ENCODE results near the gene TMC3. TPM values are rescaled to one million over a fixed set of nuclear protein-coding genes. Genes with fewer than 3 reads are reported as not detected.
A peak's percentile ranks its signal among the peaks of the same experiment; 100 is the strongest.

Gene TMC3
- total and polyA plus RNA-seq, 10 of the 15 experiments (the other 5 are each of a cell fraction or from before 2014, with no cell fraction given): 0.03 to 0.04 (median 0.04) TPM; not detected in 7

DNA sequence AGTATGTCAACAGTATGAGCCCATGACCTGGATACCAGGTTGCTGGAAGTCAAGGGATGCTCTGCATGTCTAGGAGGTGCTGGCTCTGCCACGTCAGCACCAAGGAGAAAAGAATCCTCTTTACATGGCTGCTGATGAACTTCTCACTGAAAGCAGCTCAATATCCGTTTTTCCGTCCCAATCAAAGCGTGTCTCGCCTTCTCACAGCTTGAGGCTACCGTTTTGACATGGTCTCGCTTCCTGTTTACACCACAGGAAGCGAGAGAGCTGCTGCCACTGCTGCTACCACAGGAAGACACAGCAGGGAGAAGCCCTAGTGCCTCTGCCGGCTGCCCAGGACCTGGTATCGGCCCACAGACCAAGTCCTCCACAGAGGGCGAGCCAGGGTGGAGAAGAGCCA lies 77.3 kb downstream of the TMC3 start (continued):
- TF ChIP-seq, protein P1, sequence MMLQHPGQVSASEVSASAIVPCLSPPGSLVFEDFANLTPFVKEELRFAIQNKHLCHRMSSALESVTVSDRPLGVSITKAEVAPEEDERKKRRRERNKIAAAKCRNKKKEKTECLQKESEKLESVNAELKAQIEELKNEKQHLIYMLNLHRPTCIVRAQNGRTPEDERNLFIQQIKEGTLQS (IDR thresholded peaks at IDR 0.05; ENCODE audit: borderline replicate concordance, extremely low read depth, low read depth, low read length): no peak
- no peak for TF ChIP-seq RELA (IDR thresholded peaks at IDR 0.05; ENCODE audit: borderline replicate concordance, partially characterized antibody)
- TF ChIP-seq CREB1 (IDR thresholded peaks at IDR 0.05; ENCODE audit: low read depth): no peak
- TF ChIP-seq ZBED1 (IDR thresholded peaks at IDR 0.05; ENCODE audit: borderline replicate concordance): peak; percentile 91; the same call in 1 of the 2 replicates
- TF ChIP-seq FOXK2 (IDR thresholded peaks at IDR 0.05): no peak; the same call in 1 of the 2 replicates
- TF ChIP-seq, protein P2, sequence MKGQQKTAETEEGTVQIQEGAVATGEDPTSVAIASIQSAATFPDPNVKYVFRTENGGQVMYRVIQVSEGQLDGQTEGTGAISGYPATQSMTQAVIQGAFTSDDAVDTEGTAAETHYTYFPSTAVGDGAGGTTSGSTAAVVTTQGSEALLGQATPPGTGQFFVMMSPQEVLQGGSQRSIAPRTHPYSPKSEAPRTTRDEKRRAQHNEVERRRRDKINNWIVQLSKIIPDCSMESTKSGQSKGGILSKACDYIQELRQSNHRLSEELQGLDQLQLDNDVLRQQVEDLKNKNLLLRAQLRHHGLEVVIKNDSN (IDR thresholded peaks at IDR 0.05; ENCODE audit: borderline replicate concordance, extremely low read length, insufficient read depth, low read depth, low read length): no peak
- no peak; the same call in 1 of the 2 replicates for TF ChIP-seq SMAD5 (IDR thresholded peaks at IDR 0.05; ENCODE audit: low read depth)
- no peak for TF ChIP-seq CBX5 (IDR thresholded peaks at IDR 0.05; ENCODE audit: low read depth)
- TF ChIP-seq CBFB (IDR thresholded peaks at IDR 0.05; ENCODE audit: low read depth): peak; percentile 91
- TF ChIP-seq GABPA (IDR thresholded peaks at IDR 0.05; ENCODE audit: low read depth): no peak
- TF ChIP-seq PAX5 (IDR thresholded peaks at IDR 0.05; ENCODE audit: borderline replicate concordance, low read depth, low read length): peak; percentile 87
- peak; percentile 88 to 89 for TF ChIP-seq IKZF2 (IDR thresholded peaks at IDR 0.05)
- no peak for TF ChIP-seq SIX5 (IDR thresholded peaks at IDR 0.05; ENCODE audit: low read depth, low read length, severe bottlenecking)
- TF ChIP-seq ATF7 (IDR thresholded peaks at IDR 0.05; ENCODE audit: low read depth): peak; percentile 84
- TF ChIP-seq BHLHE40 (IDR thresholded peaks at IDR 0.05; ENCODE audit: borderline replicate concordance in 1 of 2, low read depth in 2 of 2, low read length in 1 of 2): peak; percentile 73 to 83
- peak; percentile 85 for TF ChIP-seq TCF12 (IDR thresholded peaks at IDR 0.05; ENCODE audit: low read depth, low read length)
- TF ChIP-seq, protein P3, sequence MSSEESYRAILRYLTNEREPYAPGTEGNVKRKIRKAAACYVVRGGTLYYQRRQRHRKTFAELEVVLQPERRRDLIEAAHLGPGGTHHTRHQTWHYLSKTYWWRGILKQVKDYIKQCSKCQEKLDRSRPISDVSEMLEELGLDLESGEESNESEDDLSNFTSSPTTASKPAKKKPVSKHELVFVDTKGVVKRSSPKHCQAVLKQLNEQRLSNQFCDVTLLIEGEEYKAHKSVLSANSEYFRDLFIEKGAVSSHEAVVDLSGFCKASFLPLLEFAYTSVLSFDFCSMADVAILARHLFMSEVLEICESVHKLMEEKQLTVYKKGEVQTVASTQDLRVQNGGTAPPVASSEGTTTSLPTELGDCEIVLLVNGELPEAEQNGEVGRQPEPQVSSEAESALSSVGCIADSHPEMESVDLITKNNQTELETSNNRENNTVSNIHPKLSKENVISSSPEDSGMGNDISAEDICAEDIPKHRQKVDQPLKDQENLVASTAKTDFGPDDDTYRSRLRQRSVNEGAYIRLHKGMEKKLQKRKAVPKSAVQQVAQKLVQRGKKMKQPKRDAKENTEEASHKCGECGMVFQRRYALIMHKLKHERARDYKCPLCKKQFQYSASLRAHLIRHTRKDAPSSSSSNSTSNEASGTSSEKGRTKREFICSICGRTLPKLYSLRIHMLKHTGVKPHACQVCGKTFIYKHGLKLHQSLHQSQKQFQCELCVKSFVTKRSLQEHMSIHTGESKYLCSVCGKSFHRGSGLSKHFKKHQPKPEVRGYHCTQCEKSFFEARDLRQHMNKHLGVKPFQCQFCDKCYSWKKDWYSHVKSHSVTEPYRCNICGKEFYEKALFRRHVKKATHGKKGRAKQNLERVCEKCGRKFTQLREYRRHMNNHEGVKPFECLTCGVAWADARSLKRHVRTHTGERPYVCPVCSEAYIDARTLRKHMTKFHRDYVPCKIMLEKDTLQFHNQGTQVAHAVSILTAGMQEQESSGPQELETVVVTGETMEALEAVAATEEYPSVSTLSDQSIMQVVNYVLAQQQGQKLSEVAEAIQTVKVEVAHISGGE (CRISPR knock-in tag; IDR thresholded peaks at IDR 0.05): no peak
- TF ChIP-seq, protein P4, sequence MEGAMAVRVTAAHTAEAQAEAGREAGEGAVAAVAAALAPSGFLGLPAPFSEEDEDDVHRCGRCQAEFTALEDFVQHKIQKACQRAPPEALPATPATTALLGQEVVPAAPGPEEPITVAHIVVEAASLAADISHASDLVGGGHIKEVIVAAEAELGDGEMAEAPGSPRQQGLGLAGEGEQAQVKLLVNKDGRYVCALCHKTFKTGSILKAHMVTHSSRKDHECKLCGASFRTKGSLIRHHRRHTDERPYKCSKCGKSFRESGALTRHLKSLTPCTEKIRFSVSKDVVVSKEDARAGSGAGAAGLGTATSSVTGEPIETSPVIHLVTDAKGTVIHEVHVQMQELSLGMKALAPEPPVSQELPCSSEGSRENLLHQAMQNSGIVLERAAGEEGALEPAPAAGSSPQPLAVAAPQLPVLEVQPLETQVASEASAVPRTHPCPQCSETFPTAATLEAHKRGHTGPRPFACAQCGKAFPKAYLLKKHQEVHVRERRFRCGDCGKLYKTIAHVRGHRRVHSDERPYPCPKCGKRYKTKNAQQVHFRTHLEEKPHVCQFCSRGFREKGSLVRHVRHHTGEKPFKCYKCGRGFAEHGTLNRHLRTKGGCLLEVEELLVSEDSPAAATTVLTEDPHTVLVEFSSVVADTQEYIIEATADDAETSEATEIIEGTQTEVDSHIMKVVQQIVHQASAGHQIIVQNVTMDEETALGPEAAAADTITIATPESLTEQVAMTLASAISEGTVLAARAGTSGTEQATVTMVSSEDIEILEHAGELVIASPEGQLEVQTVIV (IDR thresholded peaks at IDR 0.05; ENCODE audit: borderline replicate concordance, partially characterized antibody): no peak
- TF ChIP-seq NR2C1 (IDR thresholded peaks at IDR 0.05): no peak
- 0 out of 2 replicates have a peak, but pooled peaks have one; percentile 44 for TF ChIP-seq RCOR1 (conservative IDR thresholded peaks at IDR 0.05; ENCODE audit: low read depth, low read length)
- TF ChIP-seq CBX3 (IDR thresholded peaks at IDR 0.05; ENCODE audit: borderline replicate concordance, low read depth): no peak
- no peak; the same call in 1 of the 2 replicates for TF ChIP-seq CHD1 (IDR thresholded peaks at IDR 0.05; ENCODE audit: low read depth, low read length)
- TF ChIP-seq ESRRA (IDR thresholded peaks at IDR 0.05; ENCODE audit: low read length): no peak
